Upper lobe of left lung (tissue), 6 donors: ENCODE measurements around the gene SCPEP1. TPM values are rescaled to one million over a fixed set of nuclear protein-coding genes. Genes with fewer than 3 reads are reported as not detected.

Experiments used
- ATAC-seq, 2 donors: fragments of 200-7000 bp; cut with Tn5 transposase; one replicate each; pipeline ENCODE4 v1.9.1; 2022; ENCODE audit warnings: mild to moderate bottlenecking in 2 of 2, moderate library complexity in 2 of 2; ENCODE audit not compliant: low FRiP score in 2 of 2
- DNase-seq, 2 donors: peaks; one replicate each; pipeline ENCODE4 v3.0.0-alpha.2; 2019 to 2020
- H3K27ac ChIP-seq, 4 donors: fragments of 200-600 bp; sonication (generic); one replicate each; pipeline ENCODE4 v1.5.1; 2016 to 2019
- H3K27me3 ChIP-seq, 4 donors: fragments of 200-600 bp; sonication (generic); one replicate each; pipeline ENCODE4 v1.5.1; 2017 to 2019
- H3K36me3 ChIP-seq, 4 donors: fragments of 200-600 bp; sonication (generic); one replicate each; pipeline ENCODE4 v1.5.1; 2016 to 2019
- H3K4me1 ChIP-seq, 4 donors: fragments of 200-600 bp; sonication (generic); one replicate each; pipeline ENCODE4 v1.5.1; 2018 to 2019
- H3K4me3 ChIP-seq, 4 donors: fragments of 200-600 bp; sonication (generic); one replicate each; pipeline ENCODE4 v1.5.1; 2017 to 2019; ENCODE audit warnings: mild to moderate bottlenecking in 2 of 4, moderate library complexity in 1 of 4
- H3K9me3 ChIP-seq, 4 donors: fragments of 200-600 bp; sonication (generic); one replicate each; pipeline ENCODE4 v1.5.1; 2018 to 2019
- EP300 ChIP-seq, 4 donors: sonication (generic); formaldehyde crosslinking; IDR thresholded peaks; one replicate each; pipeline ENCODE4 v1.5.1; 2017; ENCODE audit warnings: antibody characterized with exemption in 4 of 4, control low read depth in 2 of 4
- POLR2A ChIP-seq, 4 donors: fragments of 450-650 bp; IDR thresholded peaks; one replicate each; pipeline ENCODE4 v1.5.1; 2016 to 2017; ENCODE audit warnings: antibody characterized with exemption in 4 of 4, mild to moderate bottlenecking in 2 of 4
- POLR2AphosphoS5 ChIP-seq, 2 donors: sonication (generic); formaldehyde crosslinking; IDR thresholded peaks; one replicate each; pipeline ENCODE4 v1.5.1; 2017; ENCODE audit warnings: antibody characterized with exemption in 2 of 2
- WGBS, 2 donors: methylation state at CpG; one replicate each; pipeline ENCODE4 v1.1.5; 2017 to 2018; 5-methylcytosine and 5-hydroxymethylcytosine counted together
- total RNA-seq, 6 donors: library from RNA; depleted of rRNA in 4 of 6; stranded (reverse); fragments of >200 nt in 4 of 6; gene quantifications; one replicate each; pipeline versions ENCODE4 v1.1.0 to v1.2.1, GENCODE V29; 2016 to 2021
- TF ChIP-seq, protein P1 (sequence below), 6 experiments: fragments of 450-650 bp in 4 of 6; fragments of 200-600 bp in 2 of 6; sonication (generic) in 2 of 6; IDR thresholded peaks; one replicate each; pipeline ENCODE4 v1.5.1; 2016 to 2019; ENCODE audit warnings: antibody characterized with exemption in 6 of 6
- donor health status: DM: no; HTN: no; CAD: no; lungs with moderate emphysema.
- donor health status: DM: no; HTN: yes; CAD: no; lungs with severe emphysema.

Gene SCPEP1
- total RNA-seq, 6 donors from 2014 or later: 96.4 to 172 (median 133) TPM

DNA sequence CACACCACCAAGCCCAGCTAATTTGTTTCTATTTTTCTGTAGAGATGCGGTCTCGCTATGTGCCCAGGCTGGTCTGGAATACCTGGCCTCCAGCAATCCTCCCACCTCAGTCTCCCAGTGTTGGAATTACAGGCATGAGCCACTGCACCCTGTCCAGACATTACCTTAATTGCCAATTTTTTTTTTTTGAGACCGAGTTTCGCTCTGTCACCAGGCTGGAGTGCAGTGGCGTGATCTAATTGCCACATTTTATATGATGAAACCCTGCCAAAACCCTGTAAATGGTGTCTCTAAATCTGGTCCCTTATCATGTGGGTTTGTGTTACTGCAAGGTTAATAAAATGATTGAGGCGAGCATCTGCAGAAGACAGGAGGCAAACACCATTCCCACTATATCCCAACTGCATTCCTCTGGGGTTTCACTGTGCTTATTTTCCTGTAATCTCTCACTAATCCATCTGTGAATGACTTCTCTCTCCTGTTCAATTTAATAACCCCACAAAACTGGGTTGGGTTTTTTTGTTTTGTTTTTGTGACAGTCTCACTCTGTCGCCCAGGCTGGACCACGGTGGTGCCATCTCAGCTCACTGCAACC is 44.7 kb upstream of the SCPEP1 start:
- Histone ChIP-seq H3K36me3 (peaks cover 0 to 35% (median 5%) of the 10 kb centered on the region in 4 donors), H3K27ac (no peak overlapping the region), H3K4me3 (no peak overlapping the region), H3K4me1 (no peaks in the 10 kb centered on the region), H3K27me3 (no peaks in the 10 kb centered on the region), H3K9me3 (no peaks in the 10 kb centered on the region)
- TF ChIP-seq EP300 (IDR thresholded peaks at IDR 0.05): no peak
- TF ChIP-seq, protein P1, sequence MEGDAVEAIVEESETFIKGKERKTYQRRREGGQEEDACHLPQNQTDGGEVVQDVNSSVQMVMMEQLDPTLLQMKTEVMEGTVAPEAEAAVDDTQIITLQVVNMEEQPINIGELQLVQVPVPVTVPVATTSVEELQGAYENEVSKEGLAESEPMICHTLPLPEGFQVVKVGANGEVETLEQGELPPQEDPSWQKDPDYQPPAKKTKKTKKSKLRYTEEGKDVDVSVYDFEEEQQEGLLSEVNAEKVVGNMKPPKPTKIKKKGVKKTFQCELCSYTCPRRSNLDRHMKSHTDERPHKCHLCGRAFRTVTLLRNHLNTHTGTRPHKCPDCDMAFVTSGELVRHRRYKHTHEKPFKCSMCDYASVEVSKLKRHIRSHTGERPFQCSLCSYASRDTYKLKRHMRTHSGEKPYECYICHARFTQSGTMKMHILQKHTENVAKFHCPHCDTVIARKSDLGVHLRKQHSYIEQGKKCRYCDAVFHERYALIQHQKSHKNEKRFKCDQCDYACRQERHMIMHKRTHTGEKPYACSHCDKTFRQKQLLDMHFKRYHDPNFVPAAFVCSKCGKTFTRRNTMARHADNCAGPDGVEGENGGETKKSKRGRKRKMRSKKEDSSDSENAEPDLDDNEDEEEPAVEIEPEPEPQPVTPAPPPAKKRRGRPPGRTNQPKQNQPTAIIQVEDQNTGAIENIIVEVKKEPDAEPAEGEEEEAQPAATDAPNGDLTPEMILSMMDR (IDR thresholded peaks at IDR 0.05): no peak
- TF ChIP-seq POLR2AphosphoS5 (IDR thresholded peaks at IDR 0.05): no peak
- no peak for TF ChIP-seq POLR2A (IDR thresholded peaks at IDR 0.05)
- 92 to 96% methylated on average over 8 of the region's 8 CpGs for WGBS, 2 donors
- ATAC-seq: no peak
- no peak for DNase-seq

DNA sequence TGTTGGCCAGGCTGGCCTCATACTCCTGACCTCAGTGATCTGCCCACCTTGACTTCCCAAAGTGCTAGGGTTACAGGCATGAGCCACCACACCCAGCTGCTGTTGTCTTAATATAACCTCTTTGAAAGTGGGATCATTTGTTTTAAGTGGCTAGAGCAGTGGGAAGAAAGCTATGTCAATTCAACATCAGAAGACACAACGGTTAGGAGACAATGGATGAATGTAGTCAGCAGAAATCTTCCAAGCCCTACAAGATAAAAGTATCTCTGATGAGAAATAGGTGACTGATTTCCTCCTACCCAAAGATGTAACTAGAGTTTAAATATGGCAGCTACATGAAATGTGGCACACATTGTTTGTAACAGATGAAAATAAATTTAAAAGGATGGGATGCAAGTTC is 44.1 kb upstream of the SCPEP1 start:
- no peak for DNase-seq
- no peaks in the 10 kb centered on the region for H3K27me3 ChIP-seq
- no peak for ATAC-seq
- TF ChIP-seq EP300 (IDR thresholded peaks at IDR 0.05) (no peak), POLR2AphosphoS5 (IDR thresholded peaks at IDR 0.05) (no peak)
- TF ChIP-seq, protein P1 (IDR thresholded peaks at IDR 0.05): no peak
- H3K36me3 ChIP-seq: peaks cover 0 to 41% (median 5%) of the 10 kb centered on the region in 4 donors
- H3K9me3 ChIP-seq: no peaks in the 10 kb centered on the region
- 100% methylated on average over 1 of the region's 1 CpG for WGBS, 2 donors
- H3K27ac ChIP-seq: no peak overlapping the region
- no peak overlapping the region for H3K4me3 ChIP-seq
- no peaks in the 10 kb centered on the region for H3K4me1 ChIP-seq

DNA sequence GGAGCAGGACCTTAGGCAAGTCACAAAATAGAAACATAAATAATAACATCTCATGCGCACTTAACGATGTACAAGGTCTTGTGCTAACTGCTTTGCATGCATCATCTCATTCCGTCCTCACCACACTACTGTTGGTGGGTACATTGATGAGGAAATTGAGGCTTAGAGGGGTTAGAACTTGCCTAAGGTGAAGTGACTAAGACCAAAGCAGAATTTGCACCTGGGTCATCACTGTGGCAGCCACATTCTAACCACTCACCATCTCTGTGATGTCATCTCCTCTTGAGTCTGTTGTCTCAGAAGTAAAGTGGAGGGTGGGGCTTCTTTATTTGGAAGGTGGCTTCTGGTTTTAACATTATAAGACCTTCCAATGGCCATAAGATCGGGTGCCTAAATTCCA is 43.7 kb upstream of the SCPEP1 start:
- DNase-seq (no peak), ATAC-seq (no peak)
- no peak for TF ChIP-seq EP300 (IDR thresholded peaks at IDR 0.05)
- no peak for TF ChIP-seq POLR2AphosphoS5 (IDR thresholded peaks at IDR 0.05)
- no peak for TF ChIP-seq POLR2A (IDR thresholded peaks at IDR 0.05)
- TF ChIP-seq, protein P1 (IDR thresholded peaks at IDR 0.05): no peak
- Histone ChIP-seq H3K27ac (no peak overlapping the region), H3K4me3 (no peak overlapping the region), H3K36me3 (peaks cover 0 to 45% (median 5%) of the 10 kb centered on the region in 4 donors), H3K9me3 (no peaks in the 10 kb centered on the region), H3K27me3 (no peaks in the 10 kb centered on the region), H3K4me1 (no peaks in the 10 kb centered on the region)
- WGBS, 2 donors: 93 to 94% methylated on average over 4 of the region's 4 CpGs

DNA sequence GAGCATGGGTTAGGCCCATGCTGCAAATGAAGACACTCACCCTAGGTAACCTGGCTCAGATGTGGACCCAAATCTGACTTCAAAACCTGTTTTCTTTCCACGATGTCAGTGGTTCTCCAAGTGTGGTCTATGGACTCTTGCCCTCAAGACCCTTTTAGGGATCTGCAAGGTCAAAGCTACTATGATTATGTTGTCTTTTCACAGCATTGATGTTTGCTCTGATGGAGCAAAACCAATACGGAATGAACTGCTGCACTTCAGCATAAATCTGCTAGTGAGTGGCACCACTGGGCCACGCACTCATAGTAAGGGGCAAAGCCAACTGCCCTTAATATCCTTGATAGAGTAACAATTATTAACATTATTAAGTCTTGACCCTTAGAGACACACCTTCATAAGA is 42.5 kb upstream of the SCPEP1 start:
- ATAC-seq: peak in 1 of 2 donors; percentile 46
- Histone ChIP-seq H3K27ac (no peak overlapping the region), H3K4me1 (no peaks in the 10 kb centered on the region), H3K9me3 (no peaks in the 10 kb centered on the region), H3K4me3 (no peak overlapping the region), H3K27me3 (no peaks in the 10 kb centered on the region), H3K36me3 (peaks cover 0 to 52% (median 6%) of the 10 kb centered on the region in 4 donors)
- no peak for TF ChIP-seq EP300 (IDR thresholded peaks at IDR 0.05)
- TF ChIP-seq, protein P1 (IDR thresholded peaks at IDR 0.05): no peak
- 74 to 90% methylated on average over 3 of the region's 3 CpGs for WGBS, 2 donors
- no peak for DNase-seq

DNA sequence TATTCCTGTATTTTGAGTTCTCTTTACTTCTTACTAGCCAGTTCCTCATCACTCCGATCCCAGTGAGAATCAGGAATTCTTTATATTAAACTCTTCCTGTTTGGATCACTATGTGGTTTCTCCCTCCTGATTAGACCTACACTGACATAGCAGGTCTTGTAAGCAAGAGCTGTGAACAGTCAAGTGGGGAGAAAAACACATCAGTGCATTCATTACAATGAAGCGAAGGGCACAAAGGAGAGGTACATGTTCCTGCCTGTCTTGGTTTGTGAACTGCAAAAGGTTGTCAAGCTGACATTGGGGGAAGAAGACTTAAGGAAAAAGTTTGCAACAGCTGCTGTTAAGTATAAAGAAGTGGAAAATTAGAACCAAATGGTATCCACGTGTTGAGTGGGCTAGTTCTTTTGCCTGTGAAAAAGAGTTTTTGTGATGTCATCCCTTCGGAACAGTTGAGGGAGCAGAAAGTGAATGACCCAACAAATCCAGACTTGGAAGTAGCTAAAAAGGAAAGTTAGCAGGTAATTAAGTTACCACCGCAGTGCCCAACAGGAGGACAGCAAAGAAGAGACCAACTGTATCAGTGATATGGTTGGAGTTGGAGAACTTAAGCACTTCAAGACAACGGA is 41.1 kb upstream of the SCPEP1 start:
- WGBS, 2 donors: 69 to 77% methylated on average over 6 of the region's 6 CpGs
- no peaks in the 10 kb centered on the region for H3K4me1 ChIP-seq
- H3K9me3 ChIP-seq: no peaks in the 10 kb centered on the region
- DNase-seq (no peak), ATAC-seq (no peak)
- TF ChIP-seq, protein P1 (IDR thresholded peaks at IDR 0.05): no peak
- no peak for TF ChIP-seq POLR2A (IDR thresholded peaks at IDR 0.05)
- TF ChIP-seq EP300 (IDR thresholded peaks at IDR 0.05): no peak
- no peak for TF ChIP-seq POLR2AphosphoS5 (IDR thresholded peaks at IDR 0.05)
- no peak overlapping the region for H3K4me3 ChIP-seq
- H3K27ac ChIP-seq: peak overlapping the region in 1 of 4 donors; percentile 2
- H3K36me3 ChIP-seq: peaks cover 4 to 65% (median 14%) of the 10 kb centered on the region in 4 donors
- no peaks in the 10 kb centered on the region for H3K27me3 ChIP-seq
